ENCODE data around the gene SPP1.

- no peak for TF ChIP-seq CTCF (conservative IDR thresholded peaks at IDR 0.05)
- no peak for TF ChIP-seq ZFX (IDR thresholded peaks at IDR 0.05)
These were observed 40.5 kb upstream of the SPP1 start for GRCh38 chr4:87934973-87935372.

Data from C4-2B (cell line).